HEK293T (cell line): ENCODE results near the gene NRP2.

Source experiments
- CTCF ChIA-PET: fragments of 350-600 bp; formaldehyde crosslinking; extraction: SDS; loops from one replicate; lab custom pipeline; 2021; ENCODE audit warnings: antibody characterized with exemption, inconsistent platforms; lab: Yijun Ruan, JAX
- POLR2A ChIA-PET: fragments of 350-600 bp; formaldehyde crosslinking; extraction: SDS; loops from one replicate; lab custom pipeline; 2020; ENCODE audit warnings: antibody characterized with exemption, inconsistent platforms; lab: Yijun Ruan, JAX
- DNase-seq: peaks from one replicate; pipeline ENCODE4 v3.0.0; 2012; ENCODE audit warnings: mixed read lengths; ENCODE audit errors: extremely low spot score
- ARNT ChIP-seq: fragments of 450-650 bp; IDR thresholded peaks from 2 replicates; pipeline ENCODE4 v1.6.1; 2017; ENCODE audit warnings: mild to moderate bottlenecking
- BHLHE40 ChIP-seq: fragments of 450-650 bp; IDR thresholded peaks from 2 replicates; pipeline ENCODE4 v1.6.1; 2016; ENCODE audit warnings: mild to moderate bottlenecking, moderate library complexity, borderline replicate concordance
- CTBP1 ChIP-seq: fragments of 450-650 bp; IDR thresholded peaks from 2 replicates; pipeline ENCODE4 v1.6.1; 2016; ENCODE audit warnings: borderline replicate concordance
- ELF4 ChIP-seq: fragments of 450-650 bp; IDR thresholded peaks from 2 replicates; pipeline ENCODE4 v1.6.1; 2017; ENCODE audit warnings: antibody characterized with exemption
- FOXA1 ChIP-seq: fragments of 450-650 bp; IDR thresholded peaks from 2 replicates; pipeline ENCODE4 v1.6.1; 2016; ENCODE audit warnings: mild to moderate bottlenecking
- FOXK2 ChIP-seq: fragments of 450-650 bp; IDR thresholded peaks from 2 replicates; pipeline ENCODE4 v1.6.1; 2016; ENCODE audit warnings: mild to moderate bottlenecking
- FOXM1 ChIP-seq: fragments of 450-650 bp; IDR thresholded peaks from 2 replicates; pipeline ENCODE4 v1.6.1; 2017; ENCODE audit warnings: mild to moderate bottlenecking, borderline replicate concordance
- HDGF ChIP-seq: fragments of 450-650 bp; IDR thresholded peaks from 2 replicates; pipeline ENCODE4 v1.6.1; 2017; ENCODE audit warnings: antibody characterized with exemption, borderline replicate concordance
- L3MBTL2 ChIP-seq: fragments of 450-650 bp; conservative IDR thresholded peaks from 2 replicates; pipeline ENCODE4 v1.6.1; 2016; ENCODE audit warnings: mild to moderate bottlenecking
- LEF1 ChIP-seq: fragments of 450-650 bp; IDR thresholded peaks from 2 replicates; pipeline ENCODE4 v1.6.1; 2017; ENCODE audit warnings: mild to moderate bottlenecking, borderline replicate concordance
- NFRKB ChIP-seq: fragments of 450-650 bp; IDR thresholded peaks from 2 replicates; pipeline ENCODE4 v1.6.1; 2016; ENCODE audit warnings: mild to moderate bottlenecking, moderate library complexity
- PKNOX1 ChIP-seq: fragments of 450-650 bp; IDR thresholded peaks from 2 replicates; pipeline ENCODE4 v1.6.1; 2016
- SP1 ChIP-seq: fragments of 450-650 bp; IDR thresholded peaks from 2 replicates; pipeline ENCODE4 v1.6.1; 2017
- SUZ12 ChIP-seq: fragments of 450-650 bp; IDR thresholded peaks from 2 replicates; pipeline ENCODE4 v1.6.1; 2016; ENCODE audit warnings: mild to moderate bottlenecking
- TARDBP ChIP-seq: fragments of 450-650 bp; IDR thresholded peaks from 2 replicates; pipeline ENCODE4 v1.6.1; 2016
- ZNF384 ChIP-seq: fragments of 450-650 bp; IDR thresholded peaks from 2 replicates; pipeline ENCODE4 v1.6.1; 2016

NRP2 gene

GRCh38 chr2:205681401-205682238 lies 681 bp upstream of the NRP2 start:
- CTCF ChIA-PET, result interaction anchor here (0.5 to 1.0 kb wide), 3 partner anchors 37 to 601 kb away, joined by 3 read pairs; no protein-coding TSS in a partner anchor
- TF ChIP-seq ARNT, result no peak
- TF ChIP-seq L3MBTL2, result peak; percentile 66
- POLR2A ChIA-PET, result interaction anchor here (0.7 to 1.5 kb wide), 6 partner anchors 11 to 625 kb away, joined by 3 to 5 read pairs (median 3); no protein-coding TSS in a partner anchor
- peak; percentile 31 for DNase-seq

- no peak for TF ChIP-seq CTBP1
- no peak for TF ChIP-seq LEF1
- ChIA-PET POLR2A (interaction anchor here (1.2 kb wide), 1 partner anchor 626 kb away, joined by 3 read pairs; no protein-coding TSS in a partner anchor), CTCF (interaction anchor here (0.6 to 1.3 kb wide), 2 partner anchors 64 to 243 kb away, joined by 3 to 5 read pairs; no protein-coding TSS in a partner anchor)
- no peak for DNase-seq
Observed at GRCh38 chr2:205682971-205683501, 735 bp downstream of the NRP2 start.

GRCh38 chr2:205683502-205684367 lies 1.4 kb downstream of the NRP2 start:
- POLR2A ChIA-PET, result no interaction called here
- CTCF ChIA-PET, result interaction anchor here (0.6 to 1.3 kb wide), 3 partner anchors 43 to 242 kb away, joined by 3 to 5 read pairs (median 3); no protein-coding TSS in a partner anchor

GRCh38 chr2:205684871-205685313 lies 2.6 kb downstream of the NRP2 start:
- ChIA-PET CTCF (interaction anchor here (0.6 kb wide), 1 partner anchor 9 kb away, joined by 3 read pairs; no protein-coding TSS in a partner anchor), POLR2A (no interaction called here)
- DNase-seq, result no peak
- TF ChIP-seq ZNF384, result no peak
- TF ChIP-seq HDGF, result no peak
- TF ChIP-seq ELF4, result no peak
- no peak for TF ChIP-seq ARNT
- TF ChIP-seq FOXM1, result no peak
- TF ChIP-seq NFRKB, result no peak
- no peak for TF ChIP-seq L3MBTL2
- no peak for TF ChIP-seq SP1
- TF ChIP-seq PKNOX1, result no peak
- no peak for TF ChIP-seq FOXK2
- no peak for TF ChIP-seq BHLHE40
- no peak for TF ChIP-seq TARDBP
- TF ChIP-seq LEF1, result no peak
- no peak for TF ChIP-seq FOXA1
- TF ChIP-seq SUZ12, result no peak
- TF ChIP-seq CTBP1, result no peak

More at GRCh38 chr2:205683502-205684367, 1.4 kb downstream of the NRP2 start:
- TF ChIP-seq FOXA1 (no peak), SP1 (no peak), HDGF (no peak), ZNF384 (no peak), BHLHE40 (no peak), FOXM1 (no peak), L3MBTL2 (no peak), CTBP1 (no peak), PKNOX1 (no peak), ELF4 (no peak), TARDBP (no peak), NFRKB (no peak), LEF1 (no peak), FOXK2 (no peak), ARNT (no peak), SUZ12 (no peak)
- DNase-seq, result no peak

GRCh38 chr2:205685314-205686055 lies 3.2 kb downstream of the NRP2 start:
- CTCF ChIA-PET, result interaction anchor here (0.6 kb wide), 1 partner anchor 10 kb away, joined by 3 read pairs; no protein-coding TSS in a partner anchor
- POLR2A ChIA-PET, result no interaction called here
- DNase-seq, result no peak
- TF ChIP-seq TARDBP (no peak), ZNF384 (no peak), ELF4 (no peak), FOXM1 (no peak), PKNOX1 (no peak), LEF1 (no peak), ARNT (no peak), FOXK2 (no peak), CTBP1 (no peak), SUZ12 (no peak), SP1 (no peak), BHLHE40 (no peak), NFRKB (no peak), HDGF (no peak), L3MBTL2 (no peak)
